T-helper 2 cell treated with Interferon-gamma antibody and Interleukin-4, amounts not matched to agents 100 ng/mL and 5 ng/mL, for 36 hours (primary cell): ENCODE data around the gene ZNF782. TPM values are rescaled to one million over a fixed set of nuclear protein-coding genes. Genes with fewer than 3 reads are reported as not detected.
"Not testable (repeated sequence)": the region's sequence is repeated elsewhere in the genome, so short reads cannot be mapped to it uniquely, and the experiment has no call there.

Experiments used
- intact Hi-C: fragments of 100-400 bp; cut with micrococcal nuclease; formaldehyde crosslinking; loops from one replicate; pipeline ENCODE4 v1.15.1; 2023
- total RNA-seq: library from RNA; stranded (reverse); gene quantifications from 2 replicates; pipeline ENCODE4 v1.2.3, GENCODE V29; 2022

ZNF782 gene
- total RNA-seq, 1 donor from 2014 or later = 5.0 TPM

GRCh38 chr9:96856363-96857286 is 2.3 kb upstream of the ZNF782 start:
- intact Hi-C loops = loop anchor here (1.0 to 5.0 kb wide), 6 partner anchors 253 to 761 kb away; partner anchors contain the start of gene TDRD7

DNA sequence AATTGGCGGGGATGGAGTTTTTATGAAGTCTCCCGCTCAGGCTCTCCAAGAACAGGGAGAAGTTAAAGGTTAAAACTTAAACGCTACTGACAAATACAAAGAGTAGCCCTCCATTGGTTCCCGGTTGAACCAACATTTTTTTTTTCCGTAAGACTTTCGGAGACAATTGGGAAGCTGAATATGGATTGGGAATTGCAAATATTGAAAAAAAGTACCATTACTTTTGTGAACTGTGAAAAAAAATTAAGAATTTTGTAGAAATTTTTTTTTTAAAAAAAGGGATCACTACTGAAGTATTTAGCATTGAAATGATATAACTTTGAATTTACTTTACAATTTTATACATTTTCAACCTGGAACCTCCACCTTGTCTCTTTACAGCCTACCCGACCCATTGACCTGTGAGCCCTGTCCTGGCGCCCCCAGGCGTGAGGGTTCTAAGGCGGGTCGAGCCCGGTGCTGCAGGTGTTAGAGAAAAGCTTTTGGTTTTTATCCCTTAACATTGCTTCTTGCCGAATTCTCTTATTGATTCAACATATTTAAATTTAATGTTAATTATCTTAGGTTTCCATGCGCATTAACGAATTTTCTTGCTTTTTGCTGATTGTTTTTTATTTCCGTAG is 448 bp upstream of the ZNF782 start:
- intact Hi-C loops = loop anchor here (1.0 to 5.0 kb wide), 5 partner anchors 22 to 779 kb away; partner anchors contain the start of genes NCBP1, TDRD7, TSTD2 and ZNF510

DNA sequence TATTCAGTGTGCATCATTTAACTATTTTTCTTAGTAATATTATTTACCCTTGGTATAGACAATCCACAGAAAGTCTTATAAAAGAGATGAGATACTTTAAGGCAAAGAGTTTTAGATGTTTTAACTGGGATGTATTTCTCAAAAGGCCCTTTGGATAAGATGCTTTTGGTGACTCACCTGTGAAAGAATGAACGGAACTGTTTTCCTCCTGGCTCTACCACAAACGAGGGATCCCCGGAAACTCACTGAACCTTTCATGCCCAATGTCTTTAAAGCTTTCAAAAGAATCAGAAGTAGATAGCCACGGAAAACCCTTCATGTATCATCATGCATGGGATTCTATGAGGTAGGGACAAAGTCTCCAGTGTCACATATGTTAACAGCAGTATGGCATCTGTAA is 1.6 kb downstream of the ZNF782 start:
- intact Hi-C loops = no loop called here

GRCh38 chr9:96844040-96844439 is 10.3 kb downstream of the ZNF782 start:
- intact Hi-C loops = no loop called here

- intact Hi-C loops = no loop called here
Measured at GRCh38 chr9:96818533-96818932, 35.8 kb downstream of the ZNF782 start.

GRCh38 chr9:96817973-96818372 is 36.3 kb downstream of the ZNF782 start:
- intact Hi-C loops = no loop called here

DNA sequence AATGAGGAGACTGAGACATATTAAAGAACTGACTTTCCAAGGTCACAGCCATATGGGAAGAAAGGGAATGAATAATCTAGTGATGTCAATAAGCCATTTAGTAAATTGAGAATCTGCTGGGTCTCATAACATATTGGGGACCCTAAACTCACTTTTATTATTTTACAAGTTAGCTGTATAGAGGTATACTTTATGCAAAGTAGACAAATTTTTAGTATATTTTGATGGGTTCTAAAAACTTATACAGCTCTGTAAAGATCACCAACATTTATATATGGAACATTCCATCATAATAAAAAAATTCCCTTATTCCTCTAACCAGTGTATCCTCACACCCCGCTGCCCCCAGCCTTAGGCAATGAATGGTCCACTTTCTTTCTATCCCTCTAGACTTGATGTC is 40.7 kb downstream of the ZNF782 start:
- intact Hi-C loops = no loop called here

GRCh38 chr9:96798959-96799358 is 55.4 kb downstream of the ZNF782 start:
- intact Hi-C loops = not testable (repeated sequence)

- intact Hi-C loops = no loop called here
Measured at GRCh38 chr9:96784021-96784420, 70.3 kb downstream of the ZNF782 start.

- intact Hi-C loops = no loop called here
Measured at GRCh38 chr9:96782235-96782634, 72.1 kb downstream of the ZNF782 start.

GRCh38 chr9:96781552-96781951 is 72.8 kb downstream of the ZNF782 start:
- intact Hi-C loops = no loop called here

DNA sequence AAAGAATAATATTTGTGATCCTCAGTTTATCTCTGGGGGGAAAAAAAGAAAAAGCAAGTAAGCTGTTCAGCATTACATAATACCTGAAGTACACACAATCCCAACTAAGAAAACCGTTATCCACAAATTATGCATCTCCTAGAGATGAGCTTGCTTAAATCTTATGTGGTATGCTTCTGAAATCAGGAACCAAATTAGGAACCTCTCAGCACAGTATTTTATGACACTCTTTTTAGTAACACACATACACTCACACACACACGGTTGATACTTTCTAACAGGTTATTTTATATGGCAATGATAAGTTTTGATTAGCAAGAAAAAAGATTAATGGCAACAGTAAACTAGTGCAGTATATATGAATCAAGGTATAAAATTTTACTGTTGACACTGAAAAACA is 75.2 kb downstream of the ZNF782 start:
- intact Hi-C loops = loop anchor here (2.0 kb wide), 1 partner anchor 854 kb away; the partner anchor contains the start of genes NCBP1 and TSTD2

- intact Hi-C loops = no loop called here
Measured at GRCh38 chr9:96777426-96777864, 76.9 kb downstream of the ZNF782 start.

DNA sequence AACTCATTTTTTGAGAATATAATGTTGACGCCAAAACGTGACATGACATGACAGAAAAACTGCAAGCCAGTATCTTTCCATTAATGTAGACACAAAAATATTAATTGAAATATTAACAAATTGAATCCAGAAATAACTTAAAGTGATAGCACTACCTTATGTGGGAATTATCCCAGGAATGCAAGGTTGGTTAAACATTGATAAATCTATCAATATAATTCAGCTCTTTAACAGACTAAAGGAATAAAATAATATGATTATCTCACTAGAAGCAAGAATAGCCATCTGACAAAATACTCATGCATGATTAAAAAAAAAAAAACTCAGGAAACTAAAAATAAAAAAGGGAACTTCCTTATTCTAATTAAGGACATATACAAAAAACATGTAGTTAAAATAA is 83.2 kb downstream of the ZNF782 start:
- intact Hi-C loops = no loop called here

DNA sequence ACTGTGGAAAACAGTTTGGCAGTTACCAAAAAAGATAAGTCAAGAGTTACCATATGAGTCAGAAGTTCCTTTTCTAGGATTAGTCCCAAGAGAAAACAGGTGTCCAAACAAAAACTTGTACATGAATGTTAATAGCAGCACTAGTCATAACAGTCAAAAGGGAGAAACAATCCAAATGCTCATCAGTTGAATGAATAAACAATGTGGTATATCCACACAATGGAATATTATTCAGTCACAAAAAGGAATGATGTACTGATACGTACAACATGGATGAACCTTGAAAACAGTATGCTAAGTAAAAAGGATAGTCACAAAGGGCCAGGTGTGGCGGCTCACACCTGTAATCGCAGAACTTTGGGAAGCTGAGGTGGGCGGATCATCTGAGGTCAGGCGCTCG is 84.3 kb downstream of the ZNF782 start:
- intact Hi-C loops = no loop called here

Other genes starting within 250 kb of the ZNF782 start
- gene CDC14B, start 234.7 kb downstream of the ZNF782 start, total RNA-seq = 1.0 and 1.1 TPM in 2 replicates
- 6.6 and 9.4 TPM in 2 replicates for gene PRXL2C, start 199.2 kb downstream of the ZNF782 start, total RNA-seq
- 10.5 and 12.0 TPM in 2 replicates for gene ZNF510, start 76.4 kb downstream of the ZNF782 start, total RNA-seq
- not detected in 2 replicates for gene NUTM2G, start 74.3 kb upstream of the ZNF782 start, total RNA-seq
- 0.27 and 0.36 TPM in 2 replicates for gene CTSV, start 184.6 kb upstream of the ZNF782 start, total RNA-seq